HCT116 (cell line): ENCODE data around the gene LRRC8B. TPM values are rescaled to one million over a fixed set of nuclear protein-coding genes. Genes with fewer than 3 reads are reported as not detected.

Source experiments
- ATAC-seq: fragments of 200-7000 bp; cut with Tn5 transposase; 2 replicates; pipeline ENCODE4 v1.9.1; 2020; ENCODE audit warnings: mild to moderate bottlenecking, moderate library complexity
- BruUV-seq: library from RNA; stranded (reverse); fragments of 400-500 nt; replicated peaks from 2 replicates; lab custom pipeline; 2021; lab: Mats Ljungman, UMichigan
- CTCF ChIA-PET: fragments of 300-600 bp; sonication (Branson Sonifier 250); formaldehyde crosslinking; loops from one replicate; lab custom pipeline; 2021; ENCODE audit warnings: antibody characterized with exemption; lab: Charles Lee
- POLR2A ChIA-PET: fragments of 300-600, 350-600 bp; sonication (Branson Sonifier 250); formaldehyde crosslinking; loops from one replicate; lab custom pipeline; 2021; ENCODE audit warnings: antibody characterized with exemption; lab: Charles Lee
- RAD21 ChIA-PET, 2 experiments: fragments of 300-600 bp; sonication (Branson Sonifier 250); formaldehyde crosslinking; loops; one replicate each; lab custom pipeline; 2023; ENCODE audit warnings: low total read pairs in 2 of 2; ENCODE audit not compliant: uncharacterized antibody in 2 of 2, unreplicated experiment in 2 of 2, low non-redundant PET in 1 of 2; lab: Charles Lee
- DNase-seq: peaks from one replicate; pipeline ENCODE4 v3.0.0-alpha.2; 2010; ENCODE audit warnings: low read depth, low spot score
- H2AFZ ChIP-seq: fragments of 200-600 bp; shearing (Covaris generic), sonication (generic); 2 replicates; pipeline ENCODE4 v1.6.1; 2017; ENCODE audit warnings: low read depth, mixed run types, mixed read lengths, antibody characterized with exemption, low read length; ENCODE audit not compliant: poor library complexity, severe bottlenecking
- H3K27ac ChIP-seq: 2 replicates; pipeline ENCODE4 v1.5.1; 2012; ENCODE audit warnings: low read depth, low read length
- H3K27me3 ChIP-seq: fragments of 200-600 bp; sonication (generic); 2 replicates; pipeline ENCODE4 v1.6.1; 2016; ENCODE audit warnings: mixed run types, low read length, mixed read lengths; ENCODE audit not compliant: insufficient read depth
- H3K36me3 ChIP-seq, 2 experiments: fragments of 200-500 bp in 1 of 2; fragments of 200-600 bp in 1 of 2; sonication (Bioruptor generic) in 1 of 2; sonication (generic) in 1 of 2; 2 replicates each; pipeline versions ENCODE4 v1.5.1 to v1.6.1; 2014 to 2016; ENCODE audit warnings: low read length in 2 of 2, inconsistent platforms in 1 of 2, mixed read lengths in 1 of 2, mixed run types in 1 of 2; ENCODE audit not compliant: insufficient read depth in 2 of 2, control insufficient read depth in 1 of 2
- H3K4me1 ChIP-seq, 2 experiments: fragments of 200-600 bp in 1 of 2; sonication (generic) in 1 of 2; 2 replicates each; pipeline versions ENCODE4 v1.5.1 to v1.6.1; 2012 to 2017; ENCODE audit warnings: low read length in 2 of 2, inconsistent platforms in 1 of 2, mild to moderate bottlenecking in 1 of 2, mixed read lengths in 1 of 2, mixed run types in 1 of 2, moderate library complexity in 1 of 2; ENCODE audit not compliant: insufficient read depth in 2 of 2, control insufficient read depth in 1 of 2
- H3K4me2 ChIP-seq: fragments of 200-600 bp; sonication (generic); 2 replicates; pipeline ENCODE4 v1.6.1; 2017; ENCODE audit warnings: mixed run types, low read length, mixed read lengths
- H3K4me3 ChIP-seq, 2 experiments: fragments of 200-600 bp in 1 of 2; sonication (generic) in 1 of 2; replicated peaks in 1 of 2; 2 replicates each; pipeline ENCODE4 v1.5.1; 2011 to 2016; ENCODE audit warnings: low read length in 2 of 2, control low read depth in 1 of 2, low read depth in 1 of 2, mild to moderate bottlenecking in 1 of 2, mixed read lengths in 1 of 2, mixed run types in 1 of 2
- H3K79me2 ChIP-seq: fragments of 200-600 bp; sonication (generic); 2 replicates; pipeline ENCODE4 v1.6.1; 2017; ENCODE audit warnings: mild to moderate bottlenecking, mixed run types, low read length, moderate library complexity, mixed read lengths; ENCODE audit not compliant: insufficient read depth
- H3K9ac ChIP-seq: fragments of 200-600 bp; sonication (generic); 2 replicates; pipeline ENCODE4 v1.6.1; 2016; ENCODE audit warnings: low read length, mixed read lengths
- H3K9me2 ChIP-seq: fragments of 200-600 bp; sonication (generic), shearing (Covaris generic); 2 replicates; pipeline ENCODE4 v1.6.1; 2017; ENCODE audit warnings: mixed run types, mild to moderate bottlenecking, moderate library complexity; ENCODE audit not compliant: insufficient read depth
- H3K9me3 ChIP-seq, 2 experiments: fragments of 200-500 bp in 1 of 2; fragments of 200-600 bp in 1 of 2; sonication (Bioruptor generic) in 1 of 2; sonication (generic) in 1 of 2; 2 replicates each; pipeline ENCODE4 v1.6.1; 2014 to 2017; ENCODE audit warnings: low read length in 2 of 2, mixed read lengths in 2 of 2, inconsistent platforms in 1 of 2, low read depth in 1 of 2, mild to moderate bottlenecking in 1 of 2, mixed run types in 1 of 2, moderate library complexity in 1 of 2; ENCODE audit not compliant: control insufficient read depth in 1 of 2, insufficient read depth in 1 of 2
- H4K20me1 ChIP-seq: fragments of 200-600 bp; sonication (generic), shearing (Covaris generic); 2 replicates; pipeline ENCODE4 v1.6.1; 2017; ENCODE audit warnings: mixed run types, mild to moderate bottlenecking, moderate library complexity; ENCODE audit not compliant: insufficient read depth
- CBX3 ChIP-seq: IDR thresholded peaks from 2 replicates; pipeline ENCODE4 v1.6.1; 2012; ENCODE audit warnings: low read depth
- EZH2phosphoT487 ChIP-seq: fragments of 200-600 bp; IDR thresholded peaks from 2 replicates; pipeline ENCODE4 v1.6.1; 2018; ENCODE audit warnings: antibody characterized with exemption, borderline replicate concordance
- FOSL1 ChIP-seq: IDR thresholded peaks from 2 replicates; pipeline ENCODE4 v1.6.1; 2012; ENCODE audit warnings: low read depth
- POLR2A ChIP-seq: IDR thresholded peaks from 2 replicates; pipeline ENCODE4 v1.7.0; 2011; ENCODE audit warnings: borderline replicate concordance; ENCODE audit not compliant: insufficient read depth, insufficient read length; ENCODE audit errors: extremely low read depth
- SP1 ChIP-seq: IDR thresholded peaks from 2 replicates; pipeline ENCODE4 v1.6.1; 2012; ENCODE audit warnings: low read depth
- SRF ChIP-seq: IDR thresholded peaks from 2 replicates; pipeline ENCODE4 v1.6.1; 2012; ENCODE audit warnings: low read depth
- TCF7L2 ChIP-seq: IDR thresholded peaks from 2 replicates; pipeline ENCODE4 v1.7.0; 2011; ENCODE audit warnings: borderline replicate concordance, inconsistent platforms; ENCODE audit not compliant: insufficient read depth, insufficient read length; ENCODE audit errors: extremely low read depth
- ZFX ChIP-seq: fragments of 450-650 bp; IDR thresholded peaks from 2 replicates; pipeline ENCODE4 v1.6.1; 2017
- intact Hi-C: fragments of 100-400 bp; cut with micrococcal nuclease; formaldehyde crosslinking; loops from 2 replicates; pipeline ENCODE4 v1.10.0; 2022
- total RNA-seq: library from RNA; stranded (reverse); gene quantifications from one replicate; pipeline ENCODE4 v1.2.1, GENCODE V29; 2021; ENCODE audit not compliant: unreplicated experiment
- TF ChIP-seq, protein P1 (sequence below): IDR thresholded peaks from 2 replicates; pipeline ENCODE4 v1.6.1; 2012; ENCODE audit warnings: low read depth
- TF ChIP-seq, protein P2 (sequence below): IDR thresholded peaks from 2 replicates; pipeline ENCODE4 v1.6.1; 2011; ENCODE audit warnings: mild to moderate bottlenecking, low read length, moderate library complexity; ENCODE audit not compliant: insufficient replicate concordance; ENCODE audit errors: extremely low read depth

The LRRC8B gene
- total RNA-seq, 1 experiment from 2014 or later: 17.9 TPM

DNA sequence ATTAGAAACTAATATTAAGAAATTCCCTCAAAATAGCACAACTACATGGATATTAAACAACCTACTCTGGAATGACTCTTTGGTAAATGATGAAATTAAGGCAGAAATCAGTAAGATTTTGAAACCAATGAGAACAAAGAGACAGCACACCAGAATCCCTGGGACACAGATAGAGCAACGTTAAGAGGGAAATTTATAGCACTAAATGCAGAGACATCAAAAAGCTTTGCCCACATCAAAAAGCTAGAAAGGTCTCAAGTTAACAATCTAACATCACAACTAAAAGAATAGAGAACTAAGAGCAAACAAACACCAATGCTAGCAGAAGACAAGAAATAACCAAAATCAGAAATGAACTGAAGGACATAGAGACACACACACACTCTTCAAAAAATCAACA, 48.6 kb upstream of the LRRC8B start:
- TF ChIP-seq, protein P1, sequence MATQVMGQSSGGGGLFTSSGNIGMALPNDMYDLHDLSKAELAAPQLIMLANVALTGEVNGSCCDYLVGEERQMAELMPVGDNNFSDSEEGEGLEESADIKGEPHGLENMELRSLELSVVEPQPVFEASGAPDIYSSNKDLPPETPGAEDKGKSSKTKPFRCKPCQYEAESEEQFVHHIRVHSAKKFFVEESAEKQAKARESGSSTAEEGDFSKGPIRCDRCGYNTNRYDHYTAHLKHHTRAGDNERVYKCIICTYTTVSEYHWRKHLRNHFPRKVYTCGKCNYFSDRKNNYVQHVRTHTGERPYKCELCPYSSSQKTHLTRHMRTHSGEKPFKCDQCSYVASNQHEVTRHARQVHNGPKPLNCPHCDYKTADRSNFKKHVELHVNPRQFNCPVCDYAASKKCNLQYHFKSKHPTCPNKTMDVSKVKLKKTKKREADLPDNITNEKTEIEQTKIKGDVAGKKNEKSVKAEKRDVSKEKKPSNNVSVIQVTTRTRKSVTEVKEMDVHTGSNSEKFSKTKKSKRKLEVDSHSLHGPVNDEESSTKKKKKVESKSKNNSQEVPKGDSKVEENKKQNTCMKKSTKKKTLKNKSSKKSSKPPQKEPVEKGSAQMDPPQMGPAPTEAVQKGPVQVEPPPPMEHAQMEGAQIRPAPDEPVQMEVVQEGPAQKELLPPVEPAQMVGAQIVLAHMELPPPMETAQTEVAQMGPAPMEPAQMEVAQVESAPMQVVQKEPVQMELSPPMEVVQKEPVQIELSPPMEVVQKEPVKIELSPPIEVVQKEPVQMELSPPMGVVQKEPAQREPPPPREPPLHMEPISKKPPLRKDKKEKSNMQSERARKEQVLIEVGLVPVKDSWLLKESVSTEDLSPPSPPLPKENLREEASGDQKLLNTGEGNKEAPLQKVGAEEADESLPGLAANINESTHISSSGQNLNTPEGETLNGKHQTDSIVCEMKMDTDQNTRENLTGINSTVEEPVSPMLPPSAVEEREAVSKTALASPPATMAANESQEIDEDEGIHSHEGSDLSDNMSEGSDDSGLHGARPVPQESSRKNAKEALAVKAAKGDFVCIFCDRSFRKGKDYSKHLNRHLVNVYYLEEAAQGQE: no peak
- TF ChIP-seq ZFX (no peak), SRF (no peak), EZH2phosphoT487 (no peak), FOSL1 (no peak), POLR2A (no peak), CBX3 (no peak), SP1 (no peak), TCF7L2 (no peak)
- TF ChIP-seq, protein P2, sequence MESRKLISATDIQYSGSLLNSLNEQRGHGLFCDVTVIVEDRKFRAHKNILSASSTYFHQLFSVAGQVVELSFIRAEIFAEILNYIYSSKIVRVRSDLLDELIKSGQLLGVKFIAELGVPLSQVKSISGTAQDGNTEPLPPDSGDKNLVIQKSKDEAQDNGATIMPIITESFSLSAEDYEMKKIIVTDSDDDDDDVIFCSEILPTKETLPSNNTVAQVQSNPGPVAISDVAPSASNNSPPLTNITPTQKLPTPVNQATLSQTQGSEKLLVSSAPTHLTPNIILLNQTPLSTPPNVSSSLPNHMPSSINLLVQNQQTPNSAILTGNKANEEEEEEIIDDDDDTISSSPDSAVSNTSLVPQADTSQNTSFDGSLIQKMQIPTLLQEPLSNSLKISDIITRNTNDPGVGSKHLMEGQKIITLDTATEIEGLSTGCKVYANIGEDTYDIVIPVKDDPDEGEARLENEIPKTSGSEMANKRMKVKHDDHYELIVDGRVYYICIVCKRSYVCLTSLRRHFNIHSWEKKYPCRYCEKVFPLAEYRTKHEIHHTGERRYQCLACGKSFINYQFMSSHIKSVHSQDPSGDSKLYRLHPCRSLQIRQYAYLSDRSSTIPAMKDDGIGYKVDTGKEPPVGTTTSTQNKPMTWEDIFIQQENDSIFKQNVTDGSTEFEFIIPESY: no peak
- H3K4me1 ChIP-seq: no peaks in the 10 kb centered on the region
- H3K9ac ChIP-seq: no peak overlapping the region
- H3K9me3 ChIP-seq: no peaks in the 10 kb centered on the region
- POLR2A ChIA-PET: no interaction called here
- no peaks in the 10 kb centered on the region for H3K27me3 ChIP-seq
- no peak overlapping the region for H3K4me3 ChIP-seq
- CTCF ChIA-PET: no interaction called here
- no peak overlapping the region for H3K4me2 ChIP-seq
- ATAC-seq: no peak
- H3K27ac ChIP-seq: no peak overlapping the region
- H4K20me1 ChIP-seq: no peaks in the 10 kb centered on the region
- BruUV-seq: no TSS peak
- no peaks in the 10 kb centered on the region for H3K9me2 ChIP-seq
- no peak for DNase-seq
- H2AFZ ChIP-seq: no peak overlapping the region
- RAD21 ChIA-PET: no interaction called here
- no peaks in the 10 kb centered on the region for H3K36me3 ChIP-seq
- intact Hi-C loops: no loop called here
- H3K79me2 ChIP-seq: no peaks in the 10 kb centered on the region
